Cardiac fibroblast (primary cell): ENCODE results near the gene CBFA2T3.

Experiments
- DNase-seq, 2 donors: peaks; one replicate each; pipeline versions ENCODE4 v3.0.0 to v3.0.0-alpha.2; 2010; ENCODE audit warnings: low read depth in 2 of 2
- H3K4me3 ChIP-seq, 2 donors: replicated peaks in 1 of 2; 1 replicate in 1 of 2; 2 replicates in 1 of 2; pipeline ENCODE4 v1.5.1; 2011; ENCODE audit warnings: low read depth in 2 of 2, low read length in 2 of 2, mild to moderate bottlenecking in 2 of 2, moderate library complexity in 1 of 2
- TF ChIP-seq, protein P1 (sequence below): IDR thresholded peaks from one replicate; pipeline ENCODE4 v1.5.1; 2011; ENCODE audit warnings: low read depth, mild to moderate bottlenecking, low read length, inconsistent platforms

Gene CBFA2T3

DNA sequence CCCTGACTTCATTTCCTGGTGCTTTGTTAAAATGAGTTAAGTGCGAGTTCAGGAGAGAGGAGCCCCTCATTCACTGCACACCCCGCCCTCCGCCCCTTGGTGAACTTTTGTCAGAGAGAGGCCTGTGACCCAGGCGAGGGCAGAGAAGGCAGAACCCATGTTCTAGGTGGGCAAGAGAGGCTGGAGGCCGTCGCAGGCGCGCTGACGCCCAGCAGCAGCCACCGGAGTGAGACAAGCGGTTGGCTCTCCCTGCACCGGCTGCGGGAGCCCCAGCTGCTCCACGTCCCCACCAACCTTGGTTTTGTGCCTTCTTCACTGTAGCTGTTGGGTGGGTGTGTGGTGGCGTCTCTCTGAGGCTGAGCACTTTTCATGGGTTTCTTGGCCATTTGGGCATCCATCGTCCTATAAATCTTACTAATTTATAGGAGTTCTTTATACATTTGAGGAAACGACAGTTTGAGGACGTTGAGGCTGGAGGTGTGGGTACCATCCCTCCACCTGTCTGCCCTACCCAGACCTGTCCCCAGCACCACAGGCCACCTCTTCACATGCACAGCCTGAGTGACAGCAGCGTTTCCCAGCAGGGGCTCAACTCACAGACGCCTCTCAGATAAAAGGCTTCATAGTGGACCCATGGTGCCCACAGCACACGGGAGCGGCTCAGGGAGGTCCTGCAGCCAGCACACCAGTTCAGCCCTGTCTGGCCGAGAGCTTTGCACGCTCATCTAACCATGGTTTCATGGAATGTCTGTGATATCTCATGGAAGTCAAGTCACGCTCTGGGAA lies 45.2 kb upstream of the CBFA2T3 start:
- no peak for DNase-seq
- TF ChIP-seq, protein P1, sequence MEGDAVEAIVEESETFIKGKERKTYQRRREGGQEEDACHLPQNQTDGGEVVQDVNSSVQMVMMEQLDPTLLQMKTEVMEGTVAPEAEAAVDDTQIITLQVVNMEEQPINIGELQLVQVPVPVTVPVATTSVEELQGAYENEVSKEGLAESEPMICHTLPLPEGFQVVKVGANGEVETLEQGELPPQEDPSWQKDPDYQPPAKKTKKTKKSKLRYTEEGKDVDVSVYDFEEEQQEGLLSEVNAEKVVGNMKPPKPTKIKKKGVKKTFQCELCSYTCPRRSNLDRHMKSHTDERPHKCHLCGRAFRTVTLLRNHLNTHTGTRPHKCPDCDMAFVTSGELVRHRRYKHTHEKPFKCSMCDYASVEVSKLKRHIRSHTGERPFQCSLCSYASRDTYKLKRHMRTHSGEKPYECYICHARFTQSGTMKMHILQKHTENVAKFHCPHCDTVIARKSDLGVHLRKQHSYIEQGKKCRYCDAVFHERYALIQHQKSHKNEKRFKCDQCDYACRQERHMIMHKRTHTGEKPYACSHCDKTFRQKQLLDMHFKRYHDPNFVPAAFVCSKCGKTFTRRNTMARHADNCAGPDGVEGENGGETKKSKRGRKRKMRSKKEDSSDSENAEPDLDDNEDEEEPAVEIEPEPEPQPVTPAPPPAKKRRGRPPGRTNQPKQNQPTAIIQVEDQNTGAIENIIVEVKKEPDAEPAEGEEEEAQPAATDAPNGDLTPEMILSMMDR: no peak
- no peak overlapping the region for H3K4me3 ChIP-seq

DNA sequence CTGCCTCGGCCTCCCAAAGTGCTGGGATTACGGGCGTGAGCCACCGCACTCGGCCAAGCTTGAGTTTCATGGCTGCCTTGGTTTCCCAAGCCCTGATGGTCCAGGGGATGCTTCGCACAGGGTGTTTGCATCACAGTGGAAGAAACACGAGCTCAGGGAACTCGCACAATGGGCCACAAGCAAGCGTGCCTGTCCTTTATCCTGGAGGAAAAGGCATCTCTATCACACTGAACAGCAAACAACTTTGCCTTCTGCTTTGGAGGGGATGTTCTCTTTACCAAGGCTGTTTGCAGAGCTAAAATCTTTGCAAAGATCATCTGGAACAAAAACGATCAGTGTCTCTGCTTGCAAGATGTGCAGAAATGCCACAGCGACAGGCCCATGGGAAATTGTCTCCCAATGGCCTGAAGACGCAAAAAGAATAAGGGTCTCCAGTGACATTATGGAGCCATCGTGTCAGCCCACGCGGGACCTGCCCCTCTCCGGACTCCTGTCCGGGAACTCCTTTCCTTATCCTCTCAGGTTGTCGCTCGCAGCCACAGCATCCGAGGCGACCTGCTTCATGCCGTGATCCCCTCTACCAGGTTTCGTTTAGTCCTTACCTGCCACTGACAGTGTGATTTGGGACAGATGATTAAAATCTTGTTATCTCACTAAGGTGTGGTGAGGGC lies 44.1 kb upstream of the CBFA2T3 start:
- no peak overlapping the region for H3K4me3 ChIP-seq
- TF ChIP-seq, protein P1: no peak
- DNase-seq: no peak

DNA sequence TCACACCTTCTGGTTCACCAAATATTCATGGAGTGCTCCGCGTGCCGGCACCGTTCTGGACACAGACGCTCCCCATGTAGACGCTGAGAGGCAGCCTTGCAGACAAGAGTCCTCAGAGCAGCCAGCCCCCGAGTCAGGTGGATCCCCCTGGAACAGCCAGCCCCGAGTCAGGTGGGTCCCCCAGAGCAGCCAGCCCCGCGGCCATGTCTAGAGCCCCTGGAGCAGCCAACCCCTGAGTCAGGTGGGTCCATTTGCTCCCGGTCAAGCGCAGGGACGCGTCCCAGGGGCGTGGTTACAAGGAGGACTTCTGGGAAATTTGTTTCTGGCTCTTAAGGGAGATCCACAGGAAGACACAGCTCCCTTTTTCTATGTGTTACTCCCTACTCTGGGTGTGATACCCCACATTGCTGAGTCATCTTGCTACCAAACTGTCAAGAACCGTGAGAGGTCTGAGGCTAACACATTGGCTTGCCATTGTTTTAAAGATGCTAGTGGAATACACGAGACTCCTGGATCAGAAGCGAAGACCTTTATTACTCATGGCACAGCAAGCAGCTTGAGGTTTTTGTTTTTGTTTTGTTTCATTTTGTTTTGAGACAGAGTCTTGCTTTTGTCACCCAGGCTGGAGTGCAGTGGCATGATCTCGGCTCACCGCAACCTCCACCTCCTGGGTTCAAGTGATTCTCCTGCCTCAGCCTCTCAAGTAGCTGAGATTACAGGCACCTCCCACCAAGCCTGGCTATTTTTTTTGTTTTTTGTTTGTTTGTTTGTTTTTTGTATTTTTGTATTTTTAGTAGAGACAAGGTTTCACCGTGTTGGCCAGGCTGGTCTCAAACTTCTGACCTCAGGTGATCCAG lies 43.3 kb upstream of the CBFA2T3 start:
- TF ChIP-seq, protein P1: no peak
- H3K4me3 ChIP-seq: no peak overlapping the region
- no peak for DNase-seq

DNA sequence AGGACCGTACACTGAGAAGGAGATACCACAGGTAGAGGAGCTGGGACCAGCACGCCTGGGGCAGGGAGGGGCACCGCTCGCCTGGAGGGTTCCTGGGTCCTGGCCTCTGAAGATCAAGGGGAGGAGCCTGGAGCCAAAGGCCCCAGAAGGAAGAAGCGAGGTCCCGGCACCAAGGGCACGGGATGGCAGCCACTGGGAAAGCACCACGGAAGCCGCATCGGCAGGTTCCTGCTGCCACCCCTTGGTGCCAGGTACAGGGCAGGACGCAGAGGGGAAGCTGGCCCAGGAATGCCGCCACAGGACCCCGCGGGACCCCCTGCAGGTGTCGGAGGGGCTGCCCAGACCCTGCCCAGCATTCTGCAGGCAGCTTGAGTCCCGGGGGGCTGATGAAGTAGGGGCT lies 42.5 kb upstream of the CBFA2T3 start:
- no peak overlapping the region for H3K4me3 ChIP-seq
- TF ChIP-seq, protein P1: no peak
- no peak for DNase-seq

DNA sequence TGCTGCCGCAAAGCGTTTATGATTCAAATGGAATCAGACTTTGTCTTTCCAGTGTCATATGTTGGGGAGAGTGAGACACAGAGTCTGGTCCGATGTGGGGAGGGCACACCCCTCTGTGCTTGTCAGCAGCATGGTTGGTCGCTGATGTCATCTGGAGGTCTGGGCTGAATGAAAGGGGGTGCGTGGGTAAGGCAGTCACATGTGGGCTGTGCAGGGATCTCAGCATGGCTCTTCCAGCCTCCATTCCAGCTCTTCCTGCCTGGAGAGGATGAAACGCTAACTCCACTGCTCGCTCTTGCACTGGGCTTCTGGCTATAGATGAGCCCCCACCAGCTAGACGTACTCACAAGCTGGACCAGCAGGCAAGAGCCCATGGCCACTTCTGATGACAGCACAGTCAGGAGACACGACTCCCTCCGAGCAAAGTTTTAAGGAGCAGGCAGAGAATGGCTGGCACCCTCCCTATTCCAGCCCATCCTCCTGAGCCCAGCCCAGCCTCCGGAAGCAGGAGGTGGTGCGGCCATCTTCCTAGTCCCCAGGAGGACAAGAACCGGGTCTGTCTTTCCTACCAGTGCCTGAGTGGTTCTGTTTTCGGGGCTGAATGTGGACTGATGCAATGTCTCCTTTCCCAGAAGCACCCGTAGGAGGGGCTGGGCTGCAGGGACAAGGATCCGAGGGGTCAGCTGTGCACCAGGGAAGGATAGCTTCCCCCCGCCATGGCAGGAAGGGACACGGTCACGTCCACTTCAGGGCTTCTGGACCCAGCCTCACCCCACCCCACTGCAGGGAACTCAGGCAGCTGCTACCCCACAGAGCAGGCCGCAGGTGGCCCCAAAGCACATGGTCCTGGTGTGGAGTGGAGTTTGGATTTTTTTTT lies 41.5 kb upstream of the CBFA2T3 start:
- H3K4me3 ChIP-seq: no peak overlapping the region
- DNase-seq: no peak
- TF ChIP-seq, protein P1: no peak
